Activated CD4-positive, alpha-beta T cell treated with anti-CD3 and anti-CD28 coated beads for 36 hours (primary cell): ENCODE measurements around the gene C19orf38. TPM values are rescaled to one million over a fixed set of nuclear protein-coding genes. Genes with fewer than 3 reads are reported as not detected.

Experiments
- ATAC-seq: fragments of 200-7000 bp; cut with Tn5 transposase; one replicate; pipeline ENCODE4 v1.10.0; 2021; ENCODE audit warnings: mild to moderate bottlenecking, moderate library complexity
- CTCF ChIA-PET: fragments of 350-600 bp; sonication (Branson Sonifier 250); formaldehyde crosslinking; loops from one replicate; lab custom pipeline; 2021; ENCODE audit warnings: antibody characterized with exemption; lab: Charles Lee
- POLR2A ChIA-PET: fragments of 350-600 bp; sonication (Branson Sonifier 250); formaldehyde crosslinking; loops from one replicate; lab custom pipeline; 2021; ENCODE audit warnings: antibody characterized with exemption, inconsistent platforms; lab: Charles Lee
- DNase-seq: peaks from one replicate; pipeline ENCODE4 v3.0.0-alpha.2; 2020
- H3K27ac Mint-ChIP-seq: one replicate; pipeline ENCODE4 v1.8.0; 2021; ENCODE audit warnings: mixed read lengths
- H3K27me3 Mint-ChIP-seq: one replicate; pipeline ENCODE4 v1.8.0; 2021; ENCODE audit warnings: mixed read lengths
- H3K36me3 Mint-ChIP-seq: one replicate; pipeline ENCODE4 v1.8.0; 2021; ENCODE audit warnings: low read depth, mixed read lengths
- H3K4me1 Mint-ChIP-seq: one replicate; pipeline ENCODE4 v1.8.0; 2021; ENCODE audit warnings: mixed read lengths
- H3K4me3 Mint-ChIP-seq: one replicate; pipeline ENCODE4 v1.8.0; 2021; ENCODE audit warnings: mild to moderate bottlenecking, moderate library complexity, mixed read lengths
- H3K9me3 Mint-ChIP-seq: one replicate; pipeline ENCODE4 v1.8.0; 2021; ENCODE audit warnings: low read depth, mixed read lengths
- intact Hi-C, 2 experiments: fragments of 100-400 bp; cut with DNase I in 1 of 2; cut with micrococcal nuclease in 1 of 2; formaldehyde crosslinking; loops; one replicate each; pipeline versions ENCODE4 v1.14.2 to v1.15.1; 2022 to 2024; cut with DNase I, micrococcal nuclease
- total RNA-seq, 2 experiments: library from RNA; stranded (reverse); gene quantifications; one replicate each; pipeline ENCODE4 v1.2.3, GENCODE V29; 2021

Gene C19orf38
- total RNA-seq, 2 experiments from 2014 or later = 2.7 to 3.6 TPM

DNA sequence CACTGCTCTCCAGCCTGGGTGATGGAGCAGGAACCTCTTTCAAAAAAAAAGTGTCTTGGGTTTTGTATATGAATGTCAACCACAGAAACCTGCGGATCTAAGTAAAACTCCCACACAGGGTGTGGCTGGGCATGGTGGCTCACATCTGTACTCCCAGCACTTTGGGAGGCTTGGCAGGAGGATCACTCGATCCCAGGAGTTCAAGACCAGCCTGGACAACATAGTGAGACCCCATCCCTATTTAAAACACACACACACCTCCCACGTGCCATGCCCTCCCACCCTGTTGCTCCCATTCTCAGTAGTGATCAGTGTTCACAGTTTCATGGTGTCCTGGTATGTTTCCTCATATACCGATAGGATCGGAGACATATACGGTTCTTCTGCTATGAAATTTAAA is 21.4 kb upstream of the C19orf38 start:
- peaks cover 27% of the 10 kb centered on the region for H3K36me3 Mint-ChIP-seq
- intact Hi-C loops = no loop called here
- H3K4me1 Mint-ChIP-seq = no peaks in the 10 kb centered on the region
- H3K4me3 Mint-ChIP-seq = no peak overlapping the region
- CTCF ChIA-PET = interaction anchor here (1.0 kb wide), 1 partner anchor 411 kb away, joined by 3 read pairs; no protein-coding TSS in a partner anchor
- DNase-seq (no peak), ATAC-seq (no peak)
- POLR2A ChIA-PET = no interaction called here
- no peaks in the 10 kb centered on the region for H3K9me3 Mint-ChIP-seq
- H3K27ac Mint-ChIP-seq = no peak overlapping the region
- H3K27me3 Mint-ChIP-seq = no peaks in the 10 kb centered on the region

DNA sequence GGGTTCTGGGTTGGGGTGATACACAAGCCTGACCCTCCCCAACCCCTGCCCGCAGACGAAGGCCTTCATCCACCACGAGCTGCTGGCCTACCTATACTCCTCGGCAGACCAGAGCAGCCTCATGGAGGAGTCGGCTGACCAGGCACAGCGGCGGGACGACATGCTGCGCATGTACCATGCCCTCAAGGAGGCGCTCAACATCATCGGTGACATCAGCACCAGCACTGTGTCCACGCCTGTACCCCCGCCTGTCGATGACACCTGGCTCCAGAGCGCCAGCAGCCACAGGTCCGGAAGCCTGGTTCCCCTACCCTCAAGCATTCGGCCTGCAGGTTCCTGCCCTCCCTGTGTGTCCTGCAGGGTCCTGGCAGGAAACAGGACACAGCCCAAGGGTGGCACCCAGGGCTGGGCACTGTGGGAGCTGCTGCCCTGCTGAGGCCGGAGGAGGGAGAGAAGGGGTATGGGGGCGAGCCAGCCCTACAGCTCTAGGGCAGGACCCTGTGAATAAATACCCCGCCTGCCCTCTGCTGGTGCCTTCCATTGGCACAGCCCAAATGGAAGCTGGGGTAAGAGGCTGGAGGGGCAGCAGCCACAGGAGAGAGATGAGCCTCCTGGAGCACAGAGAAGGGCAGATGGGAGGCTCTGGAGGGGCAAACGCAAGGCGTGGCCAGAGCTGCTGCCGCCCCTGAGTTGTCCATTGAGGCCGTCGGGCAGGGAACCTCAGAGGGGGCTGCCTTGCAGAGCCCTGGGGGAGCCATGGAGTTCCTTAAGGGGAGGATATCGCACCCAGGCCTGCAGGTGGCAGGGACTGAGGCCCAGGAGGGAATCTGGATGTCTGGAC is 19.0 kb upstream of the C19orf38 start:
- Mint-ChIP-seq H3K27me3 (no peaks in the 10 kb centered on the region), H3K36me3 (peaks cover 23% of the 10 kb centered on the region), H3K4me3 (no peak overlapping the region), H3K27ac (no peak overlapping the region), H3K9me3 (no peaks in the 10 kb centered on the region), H3K4me1 (no peaks in the 10 kb centered on the region)
- peak; percentile 37 for DNase-seq
- ATAC-seq = peak; percentile 49
- ChIA-PET CTCF (interaction anchor here (1.1 to 1.3 kb wide), 3 partner anchors 11 to 112 kb away, joined by 3 to 5 read pairs (median 5); partner anchors contain the start of gene DNM2), POLR2A (interaction anchor here (0.6 kb wide), 1 partner anchor 262 kb away, joined by 4 read pairs; no protein-coding TSS in a partner anchor)
- intact Hi-C loops = loop anchor here in 1 of 2 experiments (2.0 kb wide), 1 partner anchor 28 kb away; no protein-coding TSS in a partner anchor

DNA sequence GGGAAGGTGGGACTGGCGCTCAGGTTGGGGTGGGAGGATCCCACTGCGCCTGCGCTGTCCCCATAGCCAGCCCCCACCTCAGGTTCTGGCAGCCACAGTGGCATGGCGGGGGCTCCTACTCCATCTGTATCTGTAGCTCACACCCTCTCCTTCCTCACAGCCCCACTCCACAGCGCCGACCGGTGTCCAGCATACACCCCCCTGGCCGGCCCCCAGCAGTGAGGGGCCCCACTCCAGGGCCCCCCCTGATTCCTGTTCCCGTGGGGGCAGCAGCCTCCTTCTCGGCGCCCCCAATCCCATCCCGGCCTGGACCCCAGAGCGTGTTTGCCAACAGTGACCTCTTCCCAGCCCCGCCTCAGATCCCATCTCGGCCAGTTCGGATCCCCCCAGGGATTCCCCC is 18.2 kb upstream of the C19orf38 start:
- ATAC-seq (no peak), DNase-seq (no peak)
- Mint-ChIP-seq H3K36me3 (peaks cover 16% of the 10 kb centered on the region), H3K9me3 (no peaks in the 10 kb centered on the region), H3K4me1 (no peaks in the 10 kb centered on the region), H3K4me3 (no peak overlapping the region), H3K27ac (no peak overlapping the region), H3K27me3 (no peaks in the 10 kb centered on the region)
- ChIA-PET CTCF (no interaction called here), POLR2A (interaction anchor here (0.5 kb wide), 1 partner anchor 24 kb away, joined by 13 read pairs; no protein-coding TSS in a partner anchor)
- intact Hi-C loops = loop anchor here in 1 of 2 experiments (2.0 kb wide), 1 partner anchor 29 kb away; no protein-coding TSS in a partner anchor

DNA sequence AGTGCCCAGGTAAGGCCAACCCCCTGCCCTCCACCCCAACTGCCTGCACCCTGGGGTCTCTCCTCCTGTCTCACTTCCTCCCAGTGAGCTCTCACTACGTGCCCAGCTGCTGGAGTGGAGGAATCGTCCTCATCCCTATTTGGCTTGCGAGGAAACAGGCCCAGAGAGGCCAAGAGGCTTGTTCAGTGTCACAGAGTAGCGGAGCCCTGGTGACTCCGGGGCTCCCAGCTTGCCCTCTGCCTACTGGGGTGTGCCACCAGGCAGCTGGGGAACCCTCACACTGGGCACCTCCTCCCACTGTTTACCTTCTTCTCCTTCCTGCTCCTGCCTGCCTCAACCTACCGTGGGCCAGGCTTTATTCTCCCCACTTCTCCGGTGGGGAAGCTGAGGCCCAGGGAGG is 17.8 kb upstream of the C19orf38 start:
- Mint-ChIP-seq H3K4me1 (peaks cover under 1% of the 10 kb centered on the region), H3K9me3 (no peaks in the 10 kb centered on the region), H3K4me3 (no peak overlapping the region), H3K36me3 (peaks cover 14% of the 10 kb centered on the region), H3K27ac (no peak overlapping the region), H3K27me3 (no peaks in the 10 kb centered on the region)
- DNase-seq (no peak), ATAC-seq (no peak)
- POLR2A ChIA-PET = interaction anchor here (0.5 kb wide), 1 partner anchor 23 kb away, joined by 13 read pairs; no protein-coding TSS in a partner anchor
- intact Hi-C loops = no loop called here
- CTCF ChIA-PET = interaction anchor here (0.7 kb wide), 1 partner anchor 50 kb away, joined by 3 read pairs; no protein-coding TSS in a partner anchor

DNA sequence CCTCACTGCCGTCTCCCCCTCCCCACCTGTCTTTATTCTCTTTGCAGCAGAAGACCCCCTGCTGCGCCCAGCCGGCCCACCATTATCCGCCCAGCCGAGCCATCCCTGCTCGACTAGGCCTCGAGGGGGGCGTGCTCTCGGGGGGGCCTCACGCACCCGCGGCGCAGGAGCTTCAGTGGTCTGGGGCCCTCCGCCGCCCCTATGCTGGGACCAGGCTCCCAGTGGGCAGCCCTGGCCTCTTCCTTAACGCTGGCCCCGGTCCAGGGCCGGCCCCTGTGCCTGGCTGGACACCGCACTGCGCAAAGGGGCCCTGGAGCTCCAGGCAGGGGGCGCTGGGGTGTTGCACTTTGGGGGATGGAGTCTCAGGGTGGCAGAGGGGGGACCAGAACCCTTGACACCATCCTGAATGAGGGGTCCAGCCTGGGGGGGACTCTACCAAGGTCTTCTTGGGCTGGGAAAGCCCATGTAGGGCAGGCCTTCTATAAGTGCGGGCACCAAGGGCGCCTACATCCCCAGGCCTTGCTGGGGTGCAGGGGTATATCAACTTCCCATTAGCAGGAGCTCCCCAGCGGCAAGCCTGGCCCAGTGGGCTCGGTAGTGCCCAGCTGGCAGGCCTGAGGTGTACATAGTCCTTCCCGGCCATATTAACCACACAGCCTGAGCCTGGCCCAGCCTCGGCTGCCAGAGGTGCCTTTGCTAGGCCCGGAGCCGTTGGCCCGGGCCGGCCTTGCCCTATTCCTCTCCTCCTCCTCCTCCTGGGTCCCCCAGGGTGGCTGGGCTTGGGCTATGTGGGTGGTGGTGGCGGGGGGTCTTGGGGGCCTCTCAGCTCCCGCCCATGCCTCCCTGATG is 17.1 kb upstream of the C19orf38 start:
- no peak overlapping the region for H3K27ac Mint-ChIP-seq

DNA sequence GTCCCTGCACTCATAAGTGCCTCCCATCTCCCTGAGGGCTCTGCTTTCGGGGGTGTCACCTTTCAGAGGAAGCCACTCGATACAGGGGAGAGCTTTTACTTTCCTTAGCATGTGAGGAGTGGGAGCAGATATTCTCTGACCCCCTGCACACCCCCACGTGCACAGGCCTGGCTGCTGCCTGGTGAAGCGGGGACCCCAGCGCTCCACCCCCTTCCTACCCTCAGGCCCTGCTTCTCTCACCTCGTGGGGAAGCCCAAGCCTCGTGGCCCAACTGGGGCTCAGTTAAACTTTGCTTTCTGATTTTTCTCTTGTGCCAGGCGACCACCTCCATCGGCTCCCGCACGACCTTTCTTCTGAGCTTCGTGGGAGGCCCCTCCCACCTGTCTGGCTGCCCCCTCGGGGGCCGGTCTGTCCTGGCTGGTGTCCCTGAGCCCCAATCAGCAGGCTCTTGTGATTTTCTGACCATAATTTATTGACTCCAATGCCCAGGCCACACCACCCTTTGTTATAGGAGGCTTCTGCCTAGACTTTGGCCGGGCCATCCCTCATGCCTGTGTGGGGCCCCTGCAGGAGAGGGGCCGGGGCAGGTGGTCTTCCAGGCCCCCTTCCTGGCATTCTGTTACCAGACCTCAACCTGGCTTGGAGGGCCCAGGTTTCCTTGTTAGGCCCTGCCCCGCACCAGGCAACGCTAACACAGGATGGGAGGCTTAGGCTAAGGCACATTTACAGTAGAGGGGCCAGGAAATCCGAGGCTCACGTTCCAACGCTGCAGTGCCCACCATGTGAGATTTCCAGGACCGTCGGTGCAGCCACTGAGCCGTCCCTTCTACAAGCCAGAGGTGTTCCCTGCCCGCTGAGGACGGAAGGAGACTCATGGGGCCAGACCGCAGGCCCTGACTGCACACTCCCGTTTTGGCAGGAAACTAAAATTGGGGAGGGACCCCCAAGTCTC is 16.0 kb upstream of the C19orf38 start:
- ATAC-seq (no peak), DNase-seq (no peak)
- H3K27ac Mint-ChIP-seq = no peak overlapping the region
- ChIA-PET POLR2A (no interaction called here), CTCF (interaction anchor here (0.6 kb wide), 1 partner anchor 36 kb away, joined by 3 read pairs; no protein-coding TSS in a partner anchor)
- no peaks in the 10 kb centered on the region for H3K27me3 Mint-ChIP-seq
- H3K4me1 Mint-ChIP-seq = peaks cover 15% of the 10 kb centered on the region
- H3K9me3 Mint-ChIP-seq = peaks cover 4% of the 10 kb centered on the region
- no peak overlapping the region for H3K4me3 Mint-ChIP-seq
- peaks cover 10% of the 10 kb centered on the region for H3K36me3 Mint-ChIP-seq
- intact Hi-C loops = no loop called here

More for the DNA sequence above, 17.1 kb upstream of the C19orf38 start:
- POLR2A ChIA-PET = no interaction called here
- intact Hi-C loops = no loop called here
- Mint-ChIP-seq H3K36me3 (peaks cover 11% of the 10 kb centered on the region), H3K27me3 (no peaks in the 10 kb centered on the region), H3K9me3 (no peaks in the 10 kb centered on the region), H3K4me3 (no peak overlapping the region), H3K4me1 (peaks cover 4% of the 10 kb centered on the region)
- DNase-seq = no peak
- ATAC-seq = no peak
- CTCF ChIA-PET = interaction anchor here (0.5 to 0.7 kb wide), 2 partner anchors 24 to 50 kb away, joined by 3 to 4 read pairs; no protein-coding TSS in a partner anchor

DNA sequence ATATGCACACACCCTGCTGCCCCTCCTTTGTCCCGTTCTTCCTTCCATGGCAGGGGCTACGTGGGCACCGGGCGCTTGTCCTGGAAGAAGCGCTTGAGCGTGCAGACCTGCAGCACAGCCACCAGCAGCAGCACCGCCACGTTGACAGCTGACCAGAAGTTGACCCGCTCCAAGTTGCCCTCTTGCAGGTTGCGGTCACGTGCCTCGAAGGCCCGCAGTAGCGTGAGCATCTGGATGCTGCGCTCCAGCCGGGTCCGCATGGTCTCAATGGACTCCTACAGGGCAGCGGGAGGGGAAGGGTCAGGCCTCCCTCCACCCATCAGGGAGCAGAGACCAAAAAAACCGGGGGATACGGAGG is 15.3 kb upstream of the C19orf38 start:
- peaks cover 10% of the 10 kb centered on the region for H3K36me3 Mint-ChIP-seq
- peaks cover 4% of the 10 kb centered on the region for H3K9me3 Mint-ChIP-seq
- CTCF ChIA-PET = no interaction called here
- intact Hi-C loops = no loop called here
- no peaks in the 10 kb centered on the region for H3K27me3 Mint-ChIP-seq
- POLR2A ChIA-PET = no interaction called here
- no peak for ATAC-seq
- H3K4me3 Mint-ChIP-seq = no peak overlapping the region
- H3K4me1 Mint-ChIP-seq = peaks cover 15% of the 10 kb centered on the region
- DNase-seq = no peak
- no peak overlapping the region for H3K27ac Mint-ChIP-seq

DNA sequence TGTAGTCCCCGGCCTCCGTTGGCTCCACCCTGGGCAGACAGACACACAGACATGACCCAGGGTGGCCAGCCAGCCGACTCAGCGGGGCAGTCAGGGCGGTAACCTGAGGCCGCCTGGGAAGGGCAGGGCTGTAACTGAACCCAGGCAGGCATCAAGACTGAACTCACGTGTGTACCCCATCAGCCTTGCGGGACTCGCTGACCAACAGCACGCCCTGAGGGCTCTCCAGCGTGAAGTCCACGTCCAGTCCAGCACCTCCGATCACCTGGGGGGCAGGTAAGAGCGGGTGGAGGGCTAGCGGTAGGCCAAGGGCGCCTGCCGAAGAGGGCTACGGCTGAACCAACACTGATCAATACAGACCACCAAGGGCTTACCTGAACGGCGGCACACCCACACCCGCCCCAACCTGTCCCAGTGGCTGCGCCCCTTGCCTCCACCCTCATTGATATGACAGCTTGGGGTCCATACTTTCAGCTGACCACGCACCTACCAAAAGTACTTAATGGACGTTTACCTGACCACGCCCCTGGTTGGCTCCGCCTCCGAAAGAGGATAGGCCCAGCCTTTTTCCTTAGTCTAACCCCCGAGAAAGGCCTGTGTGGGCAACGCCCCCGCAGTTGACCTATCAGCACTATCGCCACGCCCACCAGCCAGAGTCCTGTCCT is 13.0 kb upstream of the C19orf38 start:
- Mint-ChIP-seq H3K4me3 (peak overlapping the region; percentile 94), H3K36me3 (peaks cover 10% of the 10 kb centered on the region), H3K9me3 (peaks cover 4% of the 10 kb centered on the region), H3K27me3 (no peaks in the 10 kb centered on the region), H3K27ac (peak overlapping the region; percentile 99), H3K4me1 (peaks cover 15% of the 10 kb centered on the region)
- intact Hi-C loops = loop anchor here in 1 of 2 experiments (1.0 to 2.0 kb wide), 4 partner anchors 118 to 374 kb away; partner anchors contain the start of gene KANK2
- ATAC-seq (no peak), DNase-seq (no peak)
- ChIA-PET CTCF (interaction anchor here (0.7 to 6.3 kb wide), 10 partner anchors 23 to 135 kb away, joined by 3 to 59 read pairs (median 5); partner anchors contain the start of genes CARM1 and DNM2), POLR2A (interaction anchor here (0.6 to 3.4 kb wide), 10 partner anchors 9 to 363 kb away, joined by 3 to 21 read pairs (median 4); partner anchors contain the start of genes CARM1, DNM2 and LDLR)

DNA sequence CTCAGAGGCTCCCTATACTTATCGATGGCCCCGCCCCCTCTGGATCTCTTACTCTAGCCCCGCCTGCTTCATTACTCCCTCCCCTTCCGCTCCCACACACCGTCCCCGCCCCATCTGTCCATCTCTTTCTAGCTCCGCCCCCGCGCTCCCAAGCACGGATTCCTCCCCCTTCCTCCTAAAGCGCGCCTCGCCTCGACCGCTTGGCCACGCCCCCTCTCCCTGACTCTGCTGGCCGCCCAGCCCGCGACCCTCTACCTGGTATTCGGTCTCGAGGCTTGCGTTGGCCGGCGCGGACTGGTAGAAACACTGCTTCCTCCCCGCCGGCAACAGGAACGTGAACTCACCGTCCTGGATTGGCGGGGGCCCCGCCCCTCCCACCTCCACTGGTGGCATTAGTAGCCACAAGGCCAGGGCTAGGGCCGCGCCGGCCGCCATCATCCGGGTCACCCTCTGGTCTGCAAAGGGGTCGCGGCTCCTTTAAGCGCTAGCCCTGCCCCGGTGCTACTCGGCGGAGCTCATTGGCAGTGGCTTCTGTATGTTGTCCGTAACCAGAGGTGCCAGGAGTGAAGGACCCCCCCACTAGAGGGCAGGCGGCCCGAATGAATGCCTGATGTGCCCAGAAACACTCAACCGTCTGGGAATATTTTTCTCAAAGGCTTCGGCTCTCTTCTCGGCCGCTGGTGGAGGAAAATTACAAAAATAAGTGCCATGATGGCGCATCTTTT is 12.3 kb upstream of the C19orf38 start, which contains the start of gene TMED1:
TMED1 (minus strand) TSS at position 459 of the 725 bp plus-strand sequence; CDS start at position 438, 21 bp downstream.
- Mint-ChIP-seq H3K36me3 (peaks cover 10% of the 10 kb centered on the region), H3K9me3 (peaks cover 4% of the 10 kb centered on the region), H3K4me3 (peak within 1 kb of the TSS; percentile 94), H3K27me3 (no peaks in the 10 kb centered on the region), H3K27ac (peak within 1 kb of the TSS; percentile 99), H3K4me1 (peaks cover 15% of the 10 kb centered on the region)
- ChIA-PET POLR2A (interaction anchor here (0.5 to 3.4 kb wide), 16 partner anchors 8 to 565 kb away, joined by 3 to 21 read pairs (median 4); partner anchors contain the start of genes CARM1, DNM2, ICAM1 and LDLR), CTCF (interaction anchor here (0.6 to 6.3 kb wide), 21 partner anchors 14 to 269 kb away, joined by 3 to 59 read pairs (median 4); partner anchors contain the start of genes CARM1, DNM2 and QTRT1)
- intact Hi-C loops = loop anchor here (1.0 to 2.0 kb wide), 13 partner anchors 35 to 503 kb away; partner anchors contain the start of genes CARM1 (in 2 of the 2), ILF3 (in 1 of the 2), KANK2 (in 1 of the 2) and KRI1 (in 1 of the 2)
- ATAC-seq (peak; percentile 93), DNase-seq (peak; percentile 99)
